Gastrocnemius medialis (tissue), 4 donors: ENCODE results near the gene FKBP1C. TPM values are rescaled to one million over a fixed set of nuclear protein-coding genes. Genes with fewer than 3 reads are reported as not detected.

ENCODE experiments used
- ATAC-seq, 2 donors: fragments of 150-250 bp; one replicate each; pipeline ENCODE4 v1.9.1; 2016
- DNase-seq, 2 donors: peaks; one replicate each; pipeline ENCODE4 v3.0.0-alpha.2; 2019
- H3K27ac ChIP-seq, 4 donors: fragments of 200-600 bp; sonication (generic); 1 replicate in 1 of 4; 2 replicates in 3 of 4; pipeline ENCODE4 v1.5.1; 2016 to 2018; ENCODE audit warnings: mild to moderate bottlenecking in 2 of 4, moderate library complexity in 1 of 4
- H3K27me3 ChIP-seq, 3 donors: fragments of 200-600 bp; sonication (generic) in 2 of 3; 1 replicate in 1 of 3; 2 replicates in 2 of 3; pipeline versions ENCODE4 v1.5.1 to v1.6.0; 2016 to 2019; ENCODE audit warnings: mild to moderate bottlenecking in 1 of 3, moderate library complexity in 1 of 3
- H3K36me3 ChIP-seq, 2 donors: fragments of 200-600 bp; sonication (generic) in 1 of 2; one replicate each; pipeline ENCODE4 v1.5.1; 2017 to 2018
- H3K4me1 ChIP-seq, 2 donors: fragments of 200-600 bp; sonication (generic) in 1 of 2; one replicate each; pipeline ENCODE4 v1.5.1; 2016 to 2017; ENCODE audit warnings: mild to moderate bottlenecking in 2 of 2
- H3K4me3 ChIP-seq, 4 donors: fragments of 200-600 bp; sonication (generic) in 3 of 4; 1 replicate in 1 of 4; 2 replicates in 3 of 4; pipeline ENCODE4 v1.5.1; 2016 to 2019; ENCODE audit warnings: mild to moderate bottlenecking in 2 of 4
- H3K9me3 ChIP-seq, 3 donors: fragments of 200-600 bp; sonication (generic) in 2 of 3; 1 replicate in 1 of 3; 2 replicates in 2 of 3; pipeline ENCODE4 v1.5.1; 2016 to 2019
- CTCF ChIP-seq, 5 experiments: fragments of 450-650 bp in 3 of 5; fragments of 200-600 bp in 2 of 5; sonication (generic) in 2 of 5; IDR thresholded peaks in 4 of 5; conservative IDR thresholded peaks in 1 of 5; 1 replicate in 4 of 5; 2 replicates in 1 of 5; pipeline ENCODE4 v1.5.1; 2016 to 2019; ENCODE audit warnings: antibody characterized with exemption in 5 of 5, mild to moderate bottlenecking in 3 of 5, moderate library complexity in 3 of 5
- POLR2A ChIP-seq, 2 donors: fragments of 450-650 bp; IDR thresholded peaks; one replicate each; pipeline ENCODE4 v1.6.1; 2017; ENCODE audit warnings: antibody characterized with exemption in 2 of 2, mild to moderate bottlenecking in 2 of 2, moderate library complexity in 2 of 2
- in situ Hi-C, 4 donors: fragments of 200-750 bp; cut with MboI; loops; one replicate each; pipeline versions ENCODE4 v1.15.0 to v1.8.0; 2017; ENCODE audit warnings: low sequenced_read_pairs in 4 of 4
- intact Hi-C: fragments of 100-400 bp; cut with DNase I; formaldehyde crosslinking; loops from one replicate; pipeline ENCODE4 v1.15.1; 2023; ENCODE audit warnings: low total_unique reads
- total RNA-seq, 4 donors: library from RNA; depleted of rRNA; stranded (reverse); fragments of >200 nt; gene quantifications; one replicate each; pipeline versions ENCODE4 v1.1.0 to v1.2.3, GENCODE V29; 2016

Gene FKBP1C
- total RNA-seq, 4 donors from 2014 or later: 0.20 TPM; not detected in 3

- Histone ChIP-seq H3K9me3 (no peaks in the 10 kb centered on the region), H3K4me1 (no peaks in the 10 kb centered on the region), H3K27me3 (no peaks in the 10 kb centered on the region), H3K4me3 (no peak overlapping the region), H3K27ac (no peak overlapping the region), H3K36me3 (no peaks in the 10 kb centered on the region)
- DNase-seq: no peak
- no peak for TF ChIP-seq CTCF (IDR thresholded peaks at IDR 0.05 in 4 of 5, conservative IDR thresholded peaks at IDR 0.05 in 1 of 5)
- no peak for TF ChIP-seq POLR2A (IDR thresholded peaks at IDR 0.05)
- intact Hi-C loops (no loop called here), in situ Hi-C loops (no loop called here)
- no peak for ATAC-seq
These were observed 34.2 kb downstream of the FKBP1C start for GRCh38 chr6:63245420-63245819.

GRCh38 chr6:63245909-63246308 is 34.6 kb downstream of the FKBP1C start:
- H3K27me3 ChIP-seq: no peaks in the 10 kb centered on the region
- ATAC-seq: no peak
- no peaks in the 10 kb centered on the region for H3K36me3 ChIP-seq
- in situ Hi-C loops: no loop called here
- H3K4me3 ChIP-seq: no peak overlapping the region
- no peak for DNase-seq
- intact Hi-C loops: no loop called here
- no peak for TF ChIP-seq CTCF (IDR thresholded peaks at IDR 0.05 in 4 of 5, conservative IDR thresholded peaks at IDR 0.05 in 1 of 5)
- no peak for TF ChIP-seq POLR2A (IDR thresholded peaks at IDR 0.05)
- no peaks in the 10 kb centered on the region for H3K4me1 ChIP-seq
- no peak overlapping the region for H3K27ac ChIP-seq
- no peaks in the 10 kb centered on the region for H3K9me3 ChIP-seq

- no peaks in the 10 kb centered on the region for H3K4me1 ChIP-seq
- TF ChIP-seq POLR2A (IDR thresholded peaks at IDR 0.05) (no peak), CTCF (IDR thresholded peaks at IDR 0.05 in 4 of 5, conservative IDR thresholded peaks at IDR 0.05 in 1 of 5) (no peak)
- no peaks in the 10 kb centered on the region for H3K9me3 ChIP-seq
- no peak for ATAC-seq
- no peak for DNase-seq
- no peaks in the 10 kb centered on the region for H3K36me3 ChIP-seq
- no peak overlapping the region for H3K4me3 ChIP-seq
- in situ Hi-C loops (no loop called here), intact Hi-C loops (no loop called here)
- no peaks in the 10 kb centered on the region for H3K27me3 ChIP-seq
- H3K27ac ChIP-seq: no peak overlapping the region
These were observed 35.3 kb downstream of the FKBP1C start for GRCh38 chr6:63246581-63246980.

GRCh38 chr6:63249875-63250482 is 38.7 kb downstream of the FKBP1C start:
- Histone ChIP-seq H3K27ac (no peak overlapping the region), H3K4me3 (no peak overlapping the region), H3K36me3 (no peaks in the 10 kb centered on the region), H3K27me3 (no peaks in the 10 kb centered on the region), H3K9me3 (no peaks in the 10 kb centered on the region), H3K4me1 (no peaks in the 10 kb centered on the region)
- TF ChIP-seq POLR2A (IDR thresholded peaks at IDR 0.05) (no peak), CTCF (IDR thresholded peaks at IDR 0.05 in 4 of 5, conservative IDR thresholded peaks at IDR 0.05 in 1 of 5) (no peak)
- ATAC-seq (no peak), DNase-seq (no peak)
- in situ Hi-C loops: no loop called here
- intact Hi-C loops: no loop called here

GRCh38 chr6:63259153-63259552 is 47.9 kb downstream of the FKBP1C start:
- no peak for DNase-seq
- H3K9me3 ChIP-seq: no peaks in the 10 kb centered on the region
- in situ Hi-C loops: no loop called here
- no peak for ATAC-seq
- H3K4me3 ChIP-seq: no peak overlapping the region
- no peaks in the 10 kb centered on the region for H3K36me3 ChIP-seq
- no peak overlapping the region for H3K27ac ChIP-seq
- no peaks in the 10 kb centered on the region for H3K27me3 ChIP-seq
- H3K4me1 ChIP-seq: no peaks in the 10 kb centered on the region
- no peak for TF ChIP-seq POLR2A (IDR thresholded peaks at IDR 0.05)
- TF ChIP-seq CTCF (IDR thresholded peaks at IDR 0.05 in 4 of 5, conservative IDR thresholded peaks at IDR 0.05 in 1 of 5): no peak
- intact Hi-C loops: no loop called here
